Neural progenitor cell (in vitro differentiated cells): ENCODE results near the gene NIT1. TPM values are rescaled to one million over a fixed set of nuclear protein-coding genes. Genes with fewer than 3 reads are reported as not detected.

Source experiments
- DNase-seq: peaks from one replicate; pipeline ENCODE4 v3.0.0-alpha.2; 2016; ENCODE audit warnings: low spot score
- H2AFZ ChIP-seq: fragments of 200-600 bp; sonication (generic); replicated peaks from 2 replicates; pipeline ENCODE4 v1.6.1; 2016; ENCODE audit warnings: antibody characterized with exemption
- H3F3A ChIP-seq: fragments of 200-600 bp; sonication (generic); 2 replicates; pipeline ENCODE4 v1.6.1; 2016; ENCODE audit warnings: antibody characterized with exemption, low read depth
- H3K27ac ChIP-seq: fragments of 200-600 bp; sonication (generic); 2 replicates; pipeline ENCODE4 v1.5.1; 2016; ENCODE audit warnings: mild to moderate bottlenecking
- H3K27me3 ChIP-seq: fragments of 200-600 bp; sonication (generic); 2 replicates; pipeline ENCODE4 v1.6.1; 2016; ENCODE audit warnings: mild to moderate bottlenecking, moderate library complexity
- H3K36me3 ChIP-seq: fragments of 200-600 bp; sonication (generic); 2 replicates; pipeline ENCODE4 v1.5.1; 2016
- H3K4me1 ChIP-seq: fragments of 200-600 bp; sonication (generic); 2 replicates; pipeline ENCODE4 v1.6.1; 2016; ENCODE audit warnings: mixed run types
- H3K4me2 ChIP-seq: fragments of 200-600 bp; sonication (generic); 2 replicates; pipeline ENCODE4 v1.6.1; 2016
- H3K4me3 ChIP-seq: fragments of 200-600 bp; sonication (generic); 2 replicates; pipeline ENCODE4 v1.5.1; 2016
- H3K79me2 ChIP-seq: fragments of 200-600 bp; sonication (generic); 2 replicates; pipeline ENCODE4 v1.6.1; 2016; ENCODE audit warnings: low read depth
- H3K9ac ChIP-seq: fragments of 200-600 bp; sonication (generic); 2 replicates; pipeline ENCODE4 v1.6.1; 2016
- H3K9me3 ChIP-seq: fragments of 200-600 bp; sonication (generic); 2 replicates; pipeline ENCODE4 v1.5.1; 2016; ENCODE audit warnings: low read depth
- H4K20me1 ChIP-seq: fragments of 200-600 bp; sonication (generic); 2 replicates; pipeline ENCODE4 v1.6.1; 2016; ENCODE audit warnings: low read depth
- H3K27ac Mint-ChIP-seq: 3 replicates; pipeline ENCODE4 v1.8.0; 2021; ENCODE audit warnings: mixed read lengths
- H3K27me3 Mint-ChIP-seq: 2 replicates; pipeline ENCODE4 v1.8.0; 2022; ENCODE audit warnings: low read depth, mild to moderate bottlenecking, inconsistent platforms, moderate library complexity, mixed read lengths; ENCODE audit not compliant: insufficient read depth
- H3K36me3 Mint-ChIP-seq: 3 replicates; pipeline ENCODE4 v1.8.0; 2021; ENCODE audit warnings: mixed read lengths
- H3K4me1 Mint-ChIP-seq: 3 replicates; pipeline ENCODE4 v1.8.0; 2021; ENCODE audit warnings: mixed read lengths
- H3K4me3 Mint-ChIP-seq: 3 replicates; pipeline ENCODE4 v1.8.0; 2021; ENCODE audit warnings: mild to moderate bottlenecking, moderate library complexity, mixed read lengths
- H3K9me3 Mint-ChIP-seq: 3 replicates; pipeline ENCODE4 v1.8.0; 2020; ENCODE audit warnings: mixed read lengths
- EZH2 ChIP-seq: fragments of 200-600 bp; sonication (generic); IDR thresholded peaks from 2 replicates; pipeline ENCODE4 v1.6.1; 2017; ENCODE audit warnings: antibody characterized with exemption, mild to moderate bottlenecking, moderate library complexity
- EZH2phosphoT487 ChIP-seq: fragments of 200-600 bp; sonication (generic); IDR thresholded peaks from 2 replicates; pipeline ENCODE4 v1.6.1; 2017; ENCODE audit warnings: antibody characterized with exemption
- total RNA-seq: library from RNA; depleted of rRNA; stranded (reverse); fragments of >200 nt; gene quantifications from 2 replicates; pipeline ENCODE4 v1.2.3, GENCODE V29; 2015; ENCODE audit warnings: low replicate concordance
- TF ChIP-seq, protein P1 (sequence below): fragments of 200-600 bp; sonication (generic); IDR thresholded peaks from 2 replicates; pipeline ENCODE4 v1.5.1; 2017; ENCODE audit warnings: antibody characterized with exemption, mild to moderate bottlenecking

Gene NIT1
- total RNA-seq, 1 donor from 2014 or later, result 39.5 TPM

DNA sequence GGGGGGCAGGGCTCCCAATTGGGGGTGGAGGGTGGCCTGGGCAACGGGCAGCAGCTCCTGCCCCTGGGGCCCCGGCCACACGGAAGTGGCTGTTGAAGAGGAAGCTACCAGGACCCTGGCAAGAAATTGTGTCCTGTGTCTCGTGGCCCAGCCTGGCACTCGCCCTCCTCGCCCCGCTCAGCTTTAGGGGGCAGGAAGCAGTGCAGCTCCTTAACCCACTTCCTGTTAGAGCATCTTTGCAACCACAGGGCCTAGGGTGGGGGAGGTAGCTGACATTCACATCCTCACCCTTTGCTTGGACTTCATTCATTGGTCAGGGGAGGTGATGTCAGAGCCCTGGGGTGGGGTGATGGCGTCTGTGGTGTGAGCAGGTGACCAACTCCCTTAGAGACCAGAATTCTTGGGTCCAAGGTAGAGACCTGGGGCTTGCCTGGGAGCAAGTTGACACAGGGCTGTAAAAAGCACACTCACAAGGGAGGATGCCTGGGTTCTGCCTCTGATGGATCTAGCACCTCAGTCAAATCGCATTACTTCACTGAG is 48.1 kb upstream of the NIT1 start, which contains the start of gene ARHGAP30:
Gene ARHGAP30 (minus strand): TSS at position 161 of the 540 bp plus-strand sequence. CDS start 267 bp downstream, outside the sequence.
- H3K9ac ChIP-seq, result no peak within 1 kb of the TSS
- TF ChIP-seq, protein P1, sequence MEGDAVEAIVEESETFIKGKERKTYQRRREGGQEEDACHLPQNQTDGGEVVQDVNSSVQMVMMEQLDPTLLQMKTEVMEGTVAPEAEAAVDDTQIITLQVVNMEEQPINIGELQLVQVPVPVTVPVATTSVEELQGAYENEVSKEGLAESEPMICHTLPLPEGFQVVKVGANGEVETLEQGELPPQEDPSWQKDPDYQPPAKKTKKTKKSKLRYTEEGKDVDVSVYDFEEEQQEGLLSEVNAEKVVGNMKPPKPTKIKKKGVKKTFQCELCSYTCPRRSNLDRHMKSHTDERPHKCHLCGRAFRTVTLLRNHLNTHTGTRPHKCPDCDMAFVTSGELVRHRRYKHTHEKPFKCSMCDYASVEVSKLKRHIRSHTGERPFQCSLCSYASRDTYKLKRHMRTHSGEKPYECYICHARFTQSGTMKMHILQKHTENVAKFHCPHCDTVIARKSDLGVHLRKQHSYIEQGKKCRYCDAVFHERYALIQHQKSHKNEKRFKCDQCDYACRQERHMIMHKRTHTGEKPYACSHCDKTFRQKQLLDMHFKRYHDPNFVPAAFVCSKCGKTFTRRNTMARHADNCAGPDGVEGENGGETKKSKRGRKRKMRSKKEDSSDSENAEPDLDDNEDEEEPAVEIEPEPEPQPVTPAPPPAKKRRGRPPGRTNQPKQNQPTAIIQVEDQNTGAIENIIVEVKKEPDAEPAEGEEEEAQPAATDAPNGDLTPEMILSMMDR, result no peak
- TF ChIP-seq EZH2phosphoT487 (no peak), EZH2 (no peak)
- H3K36me3 ChIP-seq, result no peaks in the 10 kb centered on the region
- no peak within 1 kb of the TSS for H3K27ac Mint-ChIP-seq
- no peaks in the 10 kb centered on the region for H3K79me2 ChIP-seq
- H2AFZ ChIP-seq, result peak within 1 kb of the TSS; percentile 26
- H3K4me3 ChIP-seq, result no peak within 1 kb of the TSS
- H3K27ac ChIP-seq, result no peak within 1 kb of the TSS
- DNase-seq, result no peak
- peaks cover 2% of the 10 kb centered on the region for H3K27me3 Mint-ChIP-seq
- H3K4me1 ChIP-seq, result no peaks in the 10 kb centered on the region
- H3K4me2 ChIP-seq, result no peak within 1 kb of the TSS
- no peaks in the 10 kb centered on the region for H3K36me3 Mint-ChIP-seq
- H3K9me3 ChIP-seq, result no peaks in the 10 kb centered on the region
- no peaks in the 10 kb centered on the region for H3F3A ChIP-seq
- H3K9me3 Mint-ChIP-seq, result no peaks in the 10 kb centered on the region
- no peak within 1 kb of the TSS for H3K4me3 Mint-ChIP-seq
- H4K20me1 ChIP-seq, result no peaks in the 10 kb centered on the region
- H3K27me3 ChIP-seq, result no peaks in the 10 kb centered on the region
- H3K4me1 Mint-ChIP-seq, result peaks cover 15% of the 10 kb centered on the region

DNA sequence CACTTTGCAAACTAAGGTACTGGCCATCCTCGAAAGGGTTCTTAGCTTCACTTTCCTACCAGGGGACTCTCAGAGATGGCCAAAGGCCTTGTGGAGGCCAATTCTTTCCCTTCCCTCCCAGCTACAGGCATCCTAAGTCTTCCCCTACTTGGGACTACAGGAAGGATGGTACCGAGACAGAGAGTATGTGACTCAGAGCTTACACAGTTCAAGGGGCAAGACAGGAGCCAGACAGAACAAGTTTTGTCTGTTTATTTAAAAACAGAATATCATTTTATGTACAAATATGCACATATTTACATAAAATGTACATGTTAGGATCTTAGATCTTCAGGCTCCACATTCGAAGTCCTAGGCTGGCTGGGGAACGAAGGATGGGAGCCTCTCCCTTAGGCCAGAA is 47.1 kb upstream of the NIT1 start:
- TF ChIP-seq EZH2, result no peak
- no peak for TF ChIP-seq EZH2phosphoT487
- TF ChIP-seq, protein P1, result no peak
- Histone ChIP-seq H3F3A (no peaks in the 10 kb centered on the region), H4K20me1 (no peaks in the 10 kb centered on the region), H3K27me3 (no peaks in the 10 kb centered on the region), H3K27ac (no peak overlapping the region), H3K36me3 (no peaks in the 10 kb centered on the region), H3K4me2 (no peak overlapping the region), H3K4me1 (no peaks in the 10 kb centered on the region), H3K79me2 (no peaks in the 10 kb centered on the region), H3K4me3 (no peak overlapping the region), H3K9me3 (no peaks in the 10 kb centered on the region), H3K9ac (no peak overlapping the region), H2AFZ (no peak overlapping the region)
- no peaks in the 10 kb centered on the region for H3K9me3 Mint-ChIP-seq
- H3K36me3 Mint-ChIP-seq, result no peaks in the 10 kb centered on the region
- no peak for DNase-seq
- no peak overlapping the region for H3K4me3 Mint-ChIP-seq
- peaks cover 2% of the 10 kb centered on the region for H3K27me3 Mint-ChIP-seq
- peaks cover 15% of the 10 kb centered on the region for H3K4me1 Mint-ChIP-seq
- no peak overlapping the region for H3K27ac Mint-ChIP-seq

- peak; percentile 80 for DNase-seq
- Histone ChIP-seq H3F3A (no peaks in the 10 kb centered on the region), H3K9me3 (no peaks in the 10 kb centered on the region), H3K27ac (no peak overlapping the region), H3K36me3 (no peaks in the 10 kb centered on the region), H3K4me1 (no peaks in the 10 kb centered on the region), H3K27me3 (no peaks in the 10 kb centered on the region), H3K4me2 (no peak overlapping the region), H4K20me1 (no peaks in the 10 kb centered on the region), H3K9ac (no peak overlapping the region), H3K79me2 (no peaks in the 10 kb centered on the region), H2AFZ (no peak overlapping the region), H3K4me3 (no peak overlapping the region)
- H3K9me3 Mint-ChIP-seq, result no peaks in the 10 kb centered on the region
- H3K27me3 Mint-ChIP-seq, result peaks cover 2% of the 10 kb centered on the region
- H3K4me3 Mint-ChIP-seq, result peak overlapping the region; percentile 23
- peak overlapping the region; percentile 97 for H3K27ac Mint-ChIP-seq
- H3K4me1 Mint-ChIP-seq, result peaks cover 15% of the 10 kb centered on the region
- H3K36me3 Mint-ChIP-seq, result no peaks in the 10 kb centered on the region
- no peak for TF ChIP-seq EZH2phosphoT487
- TF ChIP-seq, protein P1, result peak; percentile 71
- TF ChIP-seq EZH2, result no peak
These were observed 46.0 kb upstream of the NIT1 start for GRCh38 chr1:161071886-161072371.
